Panc1 (cell line): Measurements from ENCODE around the gene GAB1. TPM values are rescaled to one million over a fixed set of nuclear protein-coding genes. Genes with fewer than 3 reads are reported as not detected.

ENCODE experiments used
- ATAC-seq: fragments of 200-7000 bp; cut with Tn5 transposase; 2 replicates; pipeline ENCODE4 v1.9.1; 2020; ENCODE audit warnings: mild to moderate bottlenecking, moderate library complexity
- BruUV-seq: library from RNA; stranded (reverse); fragments of 400-500 nt; replicated peaks from 2 replicates; lab custom pipeline; 2021; lab: Mats Ljungman, UMichigan
- CTCF ChIA-PET: fragments of 300-600 bp; sonication (Branson Sonifier 250); formaldehyde crosslinking; loops from one replicate; lab custom pipeline; 2022; ENCODE audit warnings: antibody characterized with exemption; lab: Charles Lee
- POLR2A ChIA-PET: fragments of 300-600 bp; sonication (Branson Sonifier 250); formaldehyde crosslinking; loops from one replicate; lab custom pipeline; 2022; ENCODE audit warnings: antibody characterized with exemption; lab: Charles Lee
- DNase-seq: peaks from one replicate; pipeline ENCODE4 v3.0.0-alpha.2; 2010; ENCODE audit warnings: low read depth, low spot score
- H3K27ac ChIP-seq: 2 replicates; pipeline ENCODE4 v1.5.1; 2011; ENCODE audit warnings: mild to moderate bottlenecking, low read length, inconsistent platforms
- H3K27me3 ChIP-seq: fragments of 200-500 bp; sonication (Bioruptor generic); 2 replicates; pipeline ENCODE4 v1.6.0; 2014; ENCODE audit warnings: low read length, inconsistent platforms; ENCODE audit not compliant: control insufficient read depth, insufficient read depth
- H3K36me3 ChIP-seq: fragments of 200-500 bp; sonication (Bioruptor generic); 2 replicates; pipeline ENCODE4 v1.5.1; 2014; ENCODE audit warnings: inconsistent platforms, mild to moderate bottlenecking, low read length, moderate library complexity; ENCODE audit not compliant: control insufficient read depth, insufficient read depth
- H3K4me1 ChIP-seq: 2 replicates; pipeline ENCODE4 v1.5.1; 2011; ENCODE audit warnings: inconsistent platforms, mild to moderate bottlenecking, low read length, moderate library complexity; ENCODE audit not compliant: control insufficient read depth, insufficient read depth
- H3K4me3 ChIP-seq, 2 experiments: 2 replicates each; pipeline ENCODE4 v1.5.1; 2011 to 2012; ENCODE audit warnings: low read depth in 2 of 2, low read length in 2 of 2, mild to moderate bottlenecking in 2 of 2, inconsistent platforms in 1 of 2, moderate library complexity in 1 of 2
- H3K9me3 ChIP-seq: fragments of 200-500 bp; sonication (Bioruptor generic); 2 replicates; pipeline ENCODE4 v1.5.1; 2014; ENCODE audit warnings: low read depth, mild to moderate bottlenecking, inconsistent platforms, low read length, moderate library complexity; ENCODE audit not compliant: control insufficient read depth, insufficient read depth
- POLR2AphosphoS5 ChIP-seq: IDR thresholded peaks from 2 replicates; pipeline ENCODE4 v1.6.1; 2012; ENCODE audit warnings: mild to moderate bottlenecking, low read depth, low read length, moderate library complexity
- SIN3A ChIP-seq: IDR thresholded peaks from 2 replicates; pipeline ENCODE4 v1.6.1; 2012; ENCODE audit warnings: low read depth, mild to moderate bottlenecking, low read length, moderate library complexity, borderline replicate concordance; ENCODE audit not compliant: insufficient read depth
- TCF7L2 ChIP-seq: IDR thresholded peaks from 2 replicates; pipeline ENCODE4 v1.6.1; 2011; ENCODE audit warnings: mild to moderate bottlenecking, low read depth, low read length, inconsistent platforms
- in situ Hi-C: cut with HindIII; loops from 2 replicates; pipeline ENCODE4 v1.10.0; 2016; ENCODE audit warnings: low sequenced_read_pairs, low pct_unique_long_range_greater_than_20kb
- intact Hi-C: fragments of 100-400 bp; cut with micrococcal nuclease; formaldehyde crosslinking; loops from one replicate; pipeline ENCODE4 v1.10.0; 2022; ENCODE audit not compliant: unreplicated experiment
- total RNA-seq: library from RNA; stranded (reverse); gene quantifications from one replicate; pipeline ENCODE4 v1.2.1, GENCODE V29; 2021; ENCODE audit not compliant: unreplicated experiment
- TF ChIP-seq, protein P1 (sequence below), 2 experiments: IDR thresholded peaks; 2 replicates each; pipeline ENCODE4 v1.6.1; 2011 to 2012; ENCODE audit warnings: low read depth in 2 of 2, control low read depth in 1 of 2, low read length in 1 of 2, mild to moderate bottlenecking in 1 of 2, moderate library complexity in 1 of 2; ENCODE audit not compliant: insufficient read depth in 1 of 2
- TF ChIP-seq, protein P2 (sequence below): fragments of 450-650 bp; IDR thresholded peaks from 2 replicates; pipeline ENCODE4 v1.5.1; 2017; ENCODE audit warnings: mild to moderate bottlenecking

The GAB1 gene
- total RNA-seq, 1 experiment from 2014 or later: 2.8 TPM

DNA sequence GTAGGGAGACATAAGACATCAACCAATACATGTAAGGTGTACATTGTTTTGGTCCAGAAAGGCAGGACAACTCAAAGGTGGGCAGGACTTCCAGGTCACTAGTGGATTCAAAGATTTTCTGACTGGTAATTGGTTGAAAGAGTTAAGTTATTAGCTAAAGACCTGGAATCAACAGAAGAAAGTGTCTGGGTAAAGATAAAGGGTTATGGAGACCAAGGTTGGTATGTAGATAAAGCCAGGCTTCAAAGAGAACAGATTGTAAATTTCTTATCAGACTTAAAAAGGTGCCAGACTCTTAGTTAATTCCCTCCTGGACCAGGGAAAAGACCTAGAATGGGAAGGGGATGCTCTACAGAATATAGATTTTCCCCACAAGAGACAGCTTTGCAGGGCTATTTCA, 28.3 kb upstream of the GAB1 start:
- BruUV-seq: no TSS peak
- ATAC-seq: no peak
- intact Hi-C loops: no loop called here
- Histone ChIP-seq H3K36me3 (no peaks in the 10 kb centered on the region), H3K27ac (no peak overlapping the region), H3K27me3 (no peaks in the 10 kb centered on the region), H3K4me1 (no peaks in the 10 kb centered on the region), H3K9me3 (no peaks in the 10 kb centered on the region), H3K4me3 (no peak overlapping the region)
- CTCF ChIA-PET: no interaction called here
- no peak for TF ChIP-seq POLR2AphosphoS5
- TF ChIP-seq, protein P1, sequence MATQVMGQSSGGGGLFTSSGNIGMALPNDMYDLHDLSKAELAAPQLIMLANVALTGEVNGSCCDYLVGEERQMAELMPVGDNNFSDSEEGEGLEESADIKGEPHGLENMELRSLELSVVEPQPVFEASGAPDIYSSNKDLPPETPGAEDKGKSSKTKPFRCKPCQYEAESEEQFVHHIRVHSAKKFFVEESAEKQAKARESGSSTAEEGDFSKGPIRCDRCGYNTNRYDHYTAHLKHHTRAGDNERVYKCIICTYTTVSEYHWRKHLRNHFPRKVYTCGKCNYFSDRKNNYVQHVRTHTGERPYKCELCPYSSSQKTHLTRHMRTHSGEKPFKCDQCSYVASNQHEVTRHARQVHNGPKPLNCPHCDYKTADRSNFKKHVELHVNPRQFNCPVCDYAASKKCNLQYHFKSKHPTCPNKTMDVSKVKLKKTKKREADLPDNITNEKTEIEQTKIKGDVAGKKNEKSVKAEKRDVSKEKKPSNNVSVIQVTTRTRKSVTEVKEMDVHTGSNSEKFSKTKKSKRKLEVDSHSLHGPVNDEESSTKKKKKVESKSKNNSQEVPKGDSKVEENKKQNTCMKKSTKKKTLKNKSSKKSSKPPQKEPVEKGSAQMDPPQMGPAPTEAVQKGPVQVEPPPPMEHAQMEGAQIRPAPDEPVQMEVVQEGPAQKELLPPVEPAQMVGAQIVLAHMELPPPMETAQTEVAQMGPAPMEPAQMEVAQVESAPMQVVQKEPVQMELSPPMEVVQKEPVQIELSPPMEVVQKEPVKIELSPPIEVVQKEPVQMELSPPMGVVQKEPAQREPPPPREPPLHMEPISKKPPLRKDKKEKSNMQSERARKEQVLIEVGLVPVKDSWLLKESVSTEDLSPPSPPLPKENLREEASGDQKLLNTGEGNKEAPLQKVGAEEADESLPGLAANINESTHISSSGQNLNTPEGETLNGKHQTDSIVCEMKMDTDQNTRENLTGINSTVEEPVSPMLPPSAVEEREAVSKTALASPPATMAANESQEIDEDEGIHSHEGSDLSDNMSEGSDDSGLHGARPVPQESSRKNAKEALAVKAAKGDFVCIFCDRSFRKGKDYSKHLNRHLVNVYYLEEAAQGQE (IDR thresholded peaks at IDR 0.05; ENCODE audit: insufficient read depth in 1 of 2, low read depth in 2 of 2, low read length in 1 of 2): no peak
- no peak for TF ChIP-seq TCF7L2
- TF ChIP-seq SIN3A: no peak
- TF ChIP-seq, protein P2, sequence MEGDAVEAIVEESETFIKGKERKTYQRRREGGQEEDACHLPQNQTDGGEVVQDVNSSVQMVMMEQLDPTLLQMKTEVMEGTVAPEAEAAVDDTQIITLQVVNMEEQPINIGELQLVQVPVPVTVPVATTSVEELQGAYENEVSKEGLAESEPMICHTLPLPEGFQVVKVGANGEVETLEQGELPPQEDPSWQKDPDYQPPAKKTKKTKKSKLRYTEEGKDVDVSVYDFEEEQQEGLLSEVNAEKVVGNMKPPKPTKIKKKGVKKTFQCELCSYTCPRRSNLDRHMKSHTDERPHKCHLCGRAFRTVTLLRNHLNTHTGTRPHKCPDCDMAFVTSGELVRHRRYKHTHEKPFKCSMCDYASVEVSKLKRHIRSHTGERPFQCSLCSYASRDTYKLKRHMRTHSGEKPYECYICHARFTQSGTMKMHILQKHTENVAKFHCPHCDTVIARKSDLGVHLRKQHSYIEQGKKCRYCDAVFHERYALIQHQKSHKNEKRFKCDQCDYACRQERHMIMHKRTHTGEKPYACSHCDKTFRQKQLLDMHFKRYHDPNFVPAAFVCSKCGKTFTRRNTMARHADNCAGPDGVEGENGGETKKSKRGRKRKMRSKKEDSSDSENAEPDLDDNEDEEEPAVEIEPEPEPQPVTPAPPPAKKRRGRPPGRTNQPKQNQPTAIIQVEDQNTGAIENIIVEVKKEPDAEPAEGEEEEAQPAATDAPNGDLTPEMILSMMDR: no peak
- POLR2A ChIA-PET: no interaction called here
- no peak for DNase-seq
- in situ Hi-C loops: no loop called here

DNA sequence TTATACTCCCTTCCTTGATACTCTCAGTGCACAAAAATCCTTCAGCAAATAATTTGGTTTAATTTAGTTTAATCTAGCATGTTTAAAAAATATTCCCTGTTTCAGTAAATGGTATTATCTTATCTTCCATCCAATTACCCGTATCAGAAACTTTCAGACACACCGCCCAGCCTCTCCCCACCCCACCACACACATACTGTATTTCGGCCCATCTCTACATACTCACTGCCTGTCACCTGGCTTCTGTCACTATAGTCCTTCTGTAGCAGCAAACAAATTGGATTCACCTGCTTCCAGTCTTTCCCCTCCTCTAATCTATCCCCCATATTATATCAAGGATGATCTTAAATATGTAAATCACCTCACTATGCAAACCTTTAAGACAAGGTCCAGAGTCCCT, 24.8 kb upstream of the GAB1 start:
- no peak overlapping the region for H3K27ac ChIP-seq
- TF ChIP-seq TCF7L2 (no peak), SIN3A (no peak), POLR2AphosphoS5 (no peak)
- TF ChIP-seq, protein P2: no peak
- TF ChIP-seq, protein P1 (IDR thresholded peaks at IDR 0.05; ENCODE audit: insufficient read depth in 1 of 2, low read depth in 2 of 2, low read length in 1 of 2): no peak
- no peaks in the 10 kb centered on the region for H3K27me3 ChIP-seq
- ChIA-PET CTCF (no interaction called here), POLR2A (no interaction called here)
- no peaks in the 10 kb centered on the region for H3K9me3 ChIP-seq
- in situ Hi-C loops (no loop called here), intact Hi-C loops (no loop called here)
- no TSS peak for BruUV-seq
- H3K4me3 ChIP-seq: no peak overlapping the region
- DNase-seq: no peak
- no peak for ATAC-seq
- no peaks in the 10 kb centered on the region for H3K4me1 ChIP-seq
- no peaks in the 10 kb centered on the region for H3K36me3 ChIP-seq
